SK-N-SH treated with all-trans-retinoic acid at 6 μM for 48 hours (cell line): ENCODE measurements around the gene CD59.
"Not testable (repeated sequence)": the region's sequence is repeated elsewhere in the genome, so short reads cannot be mapped to it uniquely, and the experiment has no call there.

Experiments
- ATAC-seq: fragments of 200-7000 bp; cut with Tn5 transposase; 3 replicates; pipeline ENCODE4 v1.9.1; 2020; ENCODE audit warnings: mild to moderate bottlenecking, moderate library complexity
- ARNTL ChIP-seq: fragments of 450-650 bp; formaldehyde crosslinking; IDR thresholded peaks from 2 replicates; pipeline ENCODE4 v1.5.0; 2020; ENCODE audit warnings: low read depth, mild to moderate bottlenecking, moderate library complexity, borderline replicate concordance
- BACH2 ChIP-seq: fragments of 250-450 bp; sonication (Bioruptor Pico); IDR thresholded peaks from 2 replicates; pipeline ENCODE4 v1.9.0; 2021; ENCODE audit warnings: mild to moderate bottlenecking, borderline replicate concordance
- CSDC2 ChIP-seq: fragments of 250-450 bp; sonication (Bioruptor Pico); IDR thresholded peaks from 2 replicates; pipeline ENCODE4 v1.5.0; 2020; ENCODE audit warnings: mild to moderate bottlenecking, moderate library complexity
- ESRRG ChIP-seq: fragments of 250-450 bp; sonication (Bioruptor Pico); IDR thresholded peaks from 2 replicates; pipeline ENCODE4 v1.6.1; 2021; ENCODE audit warnings: mild to moderate bottlenecking
- GLIS3 ChIP-seq: fragments of 250-450 bp; sonication (Bioruptor Pico); IDR thresholded peaks from 2 replicates; pipeline ENCODE4 v1.5.0; 2020; ENCODE audit warnings: mild to moderate bottlenecking, moderate library complexity
- ISL1 ChIP-seq: fragments of 250-450 bp; sonication (Bioruptor Pico); IDR thresholded peaks from 2 replicates; pipeline ENCODE4 v2.1.2; 2022; ENCODE audit warnings: mild to moderate bottlenecking, moderate library complexity
- OSR1 ChIP-seq: fragments of 250-450 bp; sonication (Bioruptor Pico); IDR thresholded peaks from 2 replicates; pipeline ENCODE4 v1.8.0; 2022; ENCODE audit warnings: moderate library complexity, mild to moderate bottlenecking, inconsistent platforms
- PATZ1 ChIP-seq: fragments of 250-450 bp; sonication (Bioruptor Pico); IDR thresholded peaks from 2 replicates; pipeline ENCODE4 v1.8.0; 2020; ENCODE audit warnings: mild to moderate bottlenecking, moderate library complexity, borderline replicate concordance
- PPARA ChIP-seq: fragments of 250-450 bp; sonication (Bioruptor Pico); IDR thresholded peaks from 2 replicates; pipeline ENCODE4 v1.5.0; 2020; ENCODE audit warnings: mild to moderate bottlenecking, borderline replicate concordance
- RARB ChIP-seq: fragments of 250-450 bp; sonication (Bioruptor Pico); IDR thresholded peaks from 2 replicates; pipeline ENCODE4 v1.8.0; 2021; ENCODE audit warnings: mild to moderate bottlenecking, moderate library complexity
- SNAI2 ChIP-seq: fragments of 250-450 bp; sonication (Bioruptor Pico); IDR thresholded peaks from 2 replicates; pipeline ENCODE4 v1.5.0; 2020; ENCODE audit warnings: mild to moderate bottlenecking, moderate library complexity
- TCF4 ChIP-seq: fragments of 250-450 bp; sonication (Bioruptor Pico); IDR thresholded peaks from 2 replicates; pipeline ENCODE4 v1.8.0; 2021; ENCODE audit warnings: mild to moderate bottlenecking, moderate library complexity, borderline replicate concordance
- TOX ChIP-seq: fragments of 250-450 bp; sonication (Bioruptor Pico); IDR thresholded peaks from 2 replicates; pipeline ENCODE4 v1.8.0; 2021; ENCODE audit warnings: mild to moderate bottlenecking, moderate library complexity, borderline replicate concordance
- ZC3H10 ChIP-seq: fragments of 250-450 bp; sonication (Bioruptor Pico); IDR thresholded peaks from 2 replicates; pipeline ENCODE4 v1.5.1; 2021; ENCODE audit warnings: mild to moderate bottlenecking, moderate library complexity
- ZFP3 ChIP-seq: fragments of 250-450 bp; sonication (Bioruptor Pico); IDR thresholded peaks from 2 replicates; pipeline ENCODE4 v1.5.0; 2020; ENCODE audit warnings: mild to moderate bottlenecking, moderate library complexity
- ZFP30 ChIP-seq: fragments of 450-650 bp; formaldehyde crosslinking; IDR thresholded peaks from 2 replicates; pipeline ENCODE4 v1.5.0; 2022; ENCODE audit warnings: mild to moderate bottlenecking, moderate library complexity
- ZNF565 ChIP-seq: fragments of 450-650 bp; formaldehyde crosslinking; conservative IDR thresholded peaks from 2 replicates; pipeline ENCODE4 v1.5.0; 2020; ENCODE audit warnings: low read depth, mild to moderate bottlenecking, moderate library complexity
- ZNF70 ChIP-seq: fragments of 450-650 bp; formaldehyde crosslinking; IDR thresholded peaks from 2 replicates; pipeline ENCODE4 v1.5.0; 2020; ENCODE audit warnings: mild to moderate bottlenecking, moderate library complexity
- ZNF8 ChIP-seq: fragments of 450-650 bp; formaldehyde crosslinking; IDR thresholded peaks from 2 replicates; pipeline ENCODE4 v1.5.0; 2020; ENCODE audit warnings: mild to moderate bottlenecking, moderate library complexity
- TF ChIP-seq, protein P1 (sequence below): fragments of 250-450 bp; sonication (Bioruptor Pico); IDR thresholded peaks from 2 replicates; pipeline ENCODE4 v1.8.0; 2021; ENCODE audit warnings: low read depth, mild to moderate bottlenecking, moderate library complexity, borderline replicate concordance
- TF ChIP-seq, protein P2 (sequence below): fragments of 250-450 bp; sonication (Bioruptor Pico); IDR thresholded peaks from 2 replicates; pipeline ENCODE4 v1.5.1; 2020; ENCODE audit warnings: low read depth, mild to moderate bottlenecking, moderate library complexity
- TF ChIP-seq, protein P3 (sequence below): fragments of 250-450 bp; sonication (Bioruptor Pico); IDR thresholded peaks from 2 replicates; pipeline ENCODE4 v1.5.0; 2020; ENCODE audit warnings: mild to moderate bottlenecking, moderate library complexity
- TF ChIP-seq, protein P4 (sequence below): fragments of 250-450 bp; sonication (Bioruptor Pico); IDR thresholded peaks from 2 replicates; pipeline ENCODE4 v1.5.1; 2021; ENCODE audit warnings: mild to moderate bottlenecking, moderate library complexity

The CD59 gene

DNA sequence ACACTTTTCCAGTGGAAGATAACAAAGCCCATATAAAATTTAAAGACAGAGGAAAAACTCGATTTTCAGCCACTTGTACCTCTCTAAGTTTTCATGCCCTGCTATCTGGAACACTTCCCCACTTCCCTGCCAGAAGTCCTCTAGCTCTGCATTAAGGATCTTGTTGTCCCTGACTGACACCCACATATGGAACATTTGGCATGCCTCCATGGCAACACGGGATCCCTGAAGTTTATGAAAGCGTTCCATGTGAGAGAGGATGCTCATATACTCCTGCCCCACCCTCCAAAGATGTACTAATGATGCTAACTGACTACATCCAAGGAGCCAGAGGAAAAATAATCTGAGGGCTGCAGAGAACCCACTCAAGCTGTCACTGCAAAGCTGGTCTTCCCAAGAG lies 26.8 kb downstream of the CD59 start:
- TF ChIP-seq, protein P1, sequence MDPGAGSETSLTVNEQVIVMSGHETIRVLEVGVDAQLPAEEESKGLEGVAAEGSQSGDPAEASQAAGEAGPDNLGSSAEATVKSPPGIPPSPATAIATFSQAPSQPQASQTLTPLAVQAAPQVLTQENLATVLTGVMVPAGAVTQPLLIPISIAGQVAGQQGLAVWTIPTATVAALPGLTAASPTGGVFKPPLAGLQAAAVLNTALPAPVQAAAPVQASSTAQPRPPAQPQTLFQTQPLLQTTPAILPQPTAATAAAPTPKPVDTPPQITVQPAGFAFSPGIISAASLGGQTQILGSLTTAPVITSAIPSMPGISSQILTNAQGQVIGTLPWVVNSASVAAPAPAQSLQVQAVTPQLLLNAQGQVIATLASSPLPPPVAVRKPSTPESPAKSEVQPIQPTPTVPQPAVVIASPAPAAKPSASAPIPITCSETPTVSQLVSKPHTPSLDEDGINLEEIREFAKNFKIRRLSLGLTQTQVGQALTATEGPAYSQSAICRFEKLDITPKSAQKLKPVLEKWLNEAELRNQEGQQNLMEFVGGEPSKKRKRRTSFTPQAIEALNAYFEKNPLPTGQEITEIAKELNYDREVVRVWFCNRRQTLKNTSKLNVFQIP (CRISPR knock-in tag), result no peak
- TF ChIP-seq ZNF70 (CRISPR knock-in tag) (no peak), GLIS3 (CRISPR knock-in tag) (no peak), SNAI2 (CRISPR knock-in tag) (no peak), TCF4 (CRISPR knock-in tag) (no peak), ZNF8 (CRISPR knock-in tag) (no peak), ZFP30 (CRISPR knock-in tag) (no peak), ZFP3 (no peak), ESRRG (no peak), ISL1 (CRISPR knock-in tag) (no peak), PPARA (no peak), ZC3H10 (no peak), ZNF565 (no peak), BACH2 (CRISPR knock-in tag) (no peak), CSDC2 (CRISPR knock-in tag) (no peak)
- TF ChIP-seq, protein P2, sequence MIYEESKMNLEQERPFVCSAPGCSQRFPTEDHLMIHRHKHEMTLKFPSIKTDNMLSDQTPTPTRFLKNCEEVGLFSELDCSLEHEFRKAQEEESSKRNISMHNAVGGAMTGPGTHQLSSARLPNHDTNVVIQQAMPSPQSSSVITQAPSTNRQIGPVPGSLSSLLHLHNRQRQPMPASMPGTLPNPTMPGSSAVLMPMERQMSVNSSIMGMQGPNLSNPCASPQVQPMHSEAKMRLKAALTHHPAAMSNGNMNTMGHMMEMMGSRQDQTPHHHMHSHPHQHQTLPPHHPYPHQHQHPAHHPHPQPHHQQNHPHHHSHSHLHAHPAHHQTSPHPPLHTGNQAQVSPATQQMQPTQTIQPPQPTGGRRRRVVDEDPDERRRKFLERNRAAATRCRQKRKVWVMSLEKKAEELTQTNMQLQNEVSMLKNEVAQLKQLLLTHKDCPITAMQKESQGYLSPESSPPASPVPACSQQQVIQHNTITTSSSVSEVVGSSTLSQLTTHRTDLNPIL (CRISPR knock-in tag), result no peak
- TF ChIP-seq, all 23 proteins: peak for 0
- no peak for ATAC-seq

DNA sequence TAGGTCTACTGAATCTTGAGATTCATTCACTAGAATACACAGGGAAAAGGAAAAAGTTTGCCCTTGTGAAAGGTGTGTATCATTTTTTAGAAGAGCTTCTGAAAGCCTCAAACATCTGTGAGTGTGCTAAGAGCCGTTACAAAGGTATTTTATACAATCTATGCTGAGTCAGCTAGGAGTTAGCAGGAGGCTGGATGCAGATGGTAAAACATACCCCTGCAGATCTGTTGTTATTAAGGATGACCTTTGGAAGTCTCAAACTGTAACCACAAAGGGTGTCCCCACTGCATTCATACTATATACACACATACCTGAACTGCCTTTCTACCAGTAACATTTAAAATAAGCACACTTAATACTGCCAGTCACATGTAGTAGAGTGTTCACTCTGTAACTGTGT lies 27.2 kb downstream of the CD59 start:
- ATAC-seq, result no peak
- TF ChIP-seq ARNTL (CRISPR knock-in tag), result no peak
- no peak for TF ChIP-seq ISL1 (CRISPR knock-in tag)
- no peak for TF ChIP-seq TOX
- TF ChIP-seq GLIS3 (CRISPR knock-in tag), result no peak
- TF ChIP-seq OSR1 (CRISPR knock-in tag), result no peak
- TF ChIP-seq, protein P3, sequence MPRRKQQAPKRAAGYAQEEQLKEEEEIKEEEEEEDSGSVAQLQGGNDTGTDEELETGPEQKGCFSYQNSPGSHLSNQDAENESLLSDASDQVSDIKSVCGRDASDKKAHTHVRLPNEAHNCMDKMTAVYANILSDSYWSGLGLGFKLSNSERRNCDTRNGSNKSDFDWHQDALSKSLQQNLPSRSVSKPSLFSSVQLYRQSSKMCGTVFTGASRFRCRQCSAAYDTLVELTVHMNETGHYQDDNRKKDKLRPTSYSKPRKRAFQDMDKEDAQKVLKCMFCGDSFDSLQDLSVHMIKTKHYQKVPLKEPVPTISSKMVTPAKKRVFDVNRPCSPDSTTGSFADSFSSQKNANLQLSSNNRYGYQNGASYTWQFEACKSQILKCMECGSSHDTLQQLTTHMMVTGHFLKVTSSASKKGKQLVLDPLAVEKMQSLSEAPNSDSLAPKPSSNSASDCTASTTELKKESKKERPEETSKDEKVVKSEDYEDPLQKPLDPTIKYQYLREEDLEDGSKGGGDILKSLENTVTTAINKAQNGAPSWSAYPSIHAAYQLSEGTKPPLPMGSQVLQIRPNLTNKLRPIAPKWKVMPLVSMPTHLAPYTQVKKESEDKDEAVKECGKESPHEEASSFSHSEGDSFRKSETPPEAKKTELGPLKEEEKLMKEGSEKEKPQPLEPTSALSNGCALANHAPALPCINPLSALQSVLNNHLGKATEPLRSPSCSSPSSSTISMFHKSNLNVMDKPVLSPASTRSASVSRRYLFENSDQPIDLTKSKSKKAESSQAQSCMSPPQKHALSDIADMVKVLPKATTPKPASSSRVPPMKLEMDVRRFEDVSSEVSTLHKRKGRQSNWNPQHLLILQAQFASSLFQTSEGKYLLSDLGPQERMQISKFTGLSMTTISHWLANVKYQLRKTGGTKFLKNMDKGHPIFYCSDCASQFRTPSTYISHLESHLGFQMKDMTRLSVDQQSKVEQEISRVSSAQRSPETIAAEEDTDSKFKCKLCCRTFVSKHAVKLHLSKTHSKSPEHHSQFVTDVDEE (CRISPR knock-in tag), result no peak
- TF ChIP-seq, protein P2 (CRISPR knock-in tag), result no peak
- TF ChIP-seq TCF4 (CRISPR knock-in tag), result no peak
- TF ChIP-seq ESRRG, result no peak
- TF ChIP-seq PATZ1 (CRISPR knock-in tag), result no peak
- TF ChIP-seq CSDC2 (CRISPR knock-in tag), result no peak
- no peak for TF ChIP-seq ZNF8 (CRISPR knock-in tag)
- no peak for TF ChIP-seq SNAI2 (CRISPR knock-in tag)
- TF ChIP-seq ZC3H10, result no peak
- TF ChIP-seq RARB, result no peak
- TF ChIP-seq, protein P1 (CRISPR knock-in tag), result no peak
- no peak for TF ChIP-seq PPARA
- TF ChIP-seq, protein P4, sequence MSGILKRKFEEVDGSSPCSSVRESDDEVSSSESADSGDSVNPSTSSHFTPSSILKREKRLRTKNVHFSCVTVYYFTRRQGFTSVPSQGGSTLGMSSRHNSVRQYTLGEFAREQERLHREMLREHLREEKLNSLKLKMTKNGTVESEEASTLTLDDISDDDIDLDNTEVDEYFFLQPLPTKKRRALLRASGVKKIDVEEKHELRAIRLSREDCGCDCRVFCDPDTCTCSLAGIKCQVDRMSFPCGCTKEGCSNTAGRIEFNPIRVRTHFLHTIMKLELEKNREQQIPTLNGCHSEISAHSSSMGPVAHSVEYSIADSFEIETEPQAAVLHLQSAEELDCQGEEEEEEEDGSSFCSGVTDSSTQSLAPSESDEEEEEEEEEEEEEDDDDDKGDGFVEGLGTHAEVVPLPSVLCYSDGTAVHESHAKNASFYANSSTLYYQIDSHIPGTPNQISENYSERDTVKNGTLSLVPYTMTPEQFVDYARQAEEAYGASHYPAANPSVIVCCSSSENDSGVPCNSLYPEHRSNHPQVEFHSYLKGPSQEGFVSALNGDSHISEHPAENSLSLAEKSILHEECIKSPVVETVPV, result no peak
- no peak for TF ChIP-seq ZNF70 (CRISPR knock-in tag)
- TF ChIP-seq BACH2 (CRISPR knock-in tag), result no peak

- ATAC-seq, result not testable (repeated sequence)
Measured at GRCh38 chr11:33707831-33708230, 28.4 kb downstream of the CD59 start.
